Lung (tissue), 12 donors: Measurements from ENCODE around the gene GALR1. TPM values are rescaled to one million over a fixed set of nuclear protein-coding genes. Genes with fewer than 3 reads are reported as not detected.
"Not testable (repeated sequence)": the region's sequence is repeated elsewhere in the genome, so short reads cannot be mapped to it uniquely, and the experiment has no call there.

Source experiments
- ATAC-seq: fragments of 200-7000 bp; cut with Tn5 transposase; one replicate; pipeline ENCODE4 v1.9.1; 2020; ENCODE audit warnings: moderate number of reproducible peaks; ENCODE audit not compliant: insufficient read depth, low FRiP score
- DNase-seq, 3 donors: peaks; one replicate each; pipeline ENCODE4 v3.0.0-alpha.2; 2013 to 2017
- H3K27ac ChIP-seq, 2 donors: one replicate each; pipeline ENCODE4 v1.5.1; 2013; ENCODE audit warnings: mild to moderate bottlenecking in 2 of 2, moderate library complexity in 2 of 2, control low read depth in 1 of 2, inconsistent platforms in 1 of 2, low read depth in 1 of 2, low read length in 1 of 2
- H3K27me3 ChIP-seq, 3 donors: one replicate each; pipeline ENCODE4 v1.5.1; 2013; ENCODE audit warnings: low read length in 2 of 3; ENCODE audit not compliant: control insufficient read depth in 3 of 3, insufficient read depth in 3 of 3
- H3K36me3 ChIP-seq, 4 donors: one replicate each; pipeline ENCODE4 v1.5.1; 2013; ENCODE audit warnings: low read length in 4 of 4, mild to moderate bottlenecking in 1 of 4, moderate library complexity in 1 of 4; ENCODE audit not compliant: control insufficient read depth in 4 of 4, insufficient read depth in 4 of 4
- H3K4me1 ChIP-seq, 5 donors: one replicate each; pipeline ENCODE4 v1.5.1; 2013; ENCODE audit warnings: low read length in 5 of 5, mild to moderate bottlenecking in 2 of 5, moderate library complexity in 1 of 5; ENCODE audit not compliant: control insufficient read depth in 5 of 5, insufficient read depth in 5 of 5
- H3K4me3 ChIP-seq: one replicate; pipeline ENCODE4 v1.5.1; 2013; ENCODE audit warnings: mild to moderate bottlenecking, control low read depth, moderate library complexity
- H3K9ac ChIP-seq, 2 donors: one replicate each; pipeline ENCODE4 v1.5.1; 2013; ENCODE audit warnings: low read length in 2 of 2, control low read depth in 1 of 2; ENCODE audit not compliant: insufficient read depth in 1 of 2
- H3K9me3 ChIP-seq, 4 donors: one replicate each; pipeline ENCODE4 v1.5.1; 2013; ENCODE audit warnings: low read length in 3 of 4, mild to moderate bottlenecking in 1 of 4, moderate library complexity in 1 of 4; ENCODE audit not compliant: control insufficient read depth in 4 of 4, insufficient read depth in 3 of 4
- WGBS, 2 donors: extraction: QIAGEN DNeasy Blood & Tissue Kit; methylation state at CpG; one replicate each; pipeline ENCODE4 v1.1.7; 2013; 5-methylcytosine and 5-hydroxymethylcytosine counted together
- polyA plus RNA-seq, 2 donors: library from polyadenylated mRNA; stranded (reverse); fragments of 200-250 nt; gene quantifications; one replicate each; pipeline ENCODE4 v1.2.1, GENCODE V29; 2013
- total RNA-seq, 2 donors: library from RNA; depleted of rRNA in 1 of 2; stranded (reverse); fragments of >200 nt in 1 of 2; gene quantifications; one replicate each; pipeline ENCODE4 v1.2.1, GENCODE V29; 2014 to 2021
- TF ChIP-seq, protein P1 (sequence below): IDR thresholded peaks from 2 replicates; pipeline ENCODE4 v1.5.1; 2012; ENCODE audit warnings: mild to moderate bottlenecking; ENCODE audit errors: control extremely low read depth, extremely low read depth
- donor health status: control.
- donor health status: control.
- donor health status: Bipolar disorder and iron deficiency.
- donor health status: healthy.
- donor health status: DM: yes; HTN: yes; CAD: no.

GALR1 gene
- total and polyA plus RNA-seq, 4 donors, result under 0.01 to 0.03 TPM; not detected in 2

DNA sequence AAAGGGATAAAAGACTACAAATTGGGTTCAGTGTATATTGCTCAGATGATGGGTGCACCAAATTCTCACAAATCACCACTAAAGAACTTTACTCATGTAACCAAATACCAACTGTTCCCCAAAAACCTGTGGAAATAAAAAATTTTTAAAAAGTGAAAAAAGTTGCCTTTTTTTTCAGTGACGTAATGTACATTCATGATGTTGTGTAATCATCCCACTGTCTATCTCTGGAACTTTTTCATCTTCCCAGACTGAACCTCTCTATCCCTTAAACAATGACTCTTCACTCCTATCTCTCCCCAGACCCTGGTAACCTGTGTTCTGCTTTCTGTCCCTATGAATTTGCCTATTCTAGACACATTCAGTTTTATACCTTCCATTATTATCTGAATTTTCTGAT is 19.0 kb upstream of the GALR1 start:
- Histone ChIP-seq H3K4me3 (no peak overlapping the region), H3K27me3 (peaks cover 0 to under 1% (median 0%) of the 10 kb centered on the region in 3 donors), H3K9ac (no peak overlapping the region), H3K36me3 (no peaks in the 10 kb centered on the region), H3K4me1 (peaks cover 0 to 2% (median 0%) of the 10 kb centered on the region in 5 donors), H3K9me3 (peaks cover 0 to 3% (median 0%) of the 10 kb centered on the region in 4 donors), H3K27ac (no peak overlapping the region)
- WGBS, 2 donors, result 65 to 88% methylated on average over 1 of the region's 1 CpG
- no peak for DNase-seq
- ATAC-seq, result no peak
- TF ChIP-seq, protein P1, sequence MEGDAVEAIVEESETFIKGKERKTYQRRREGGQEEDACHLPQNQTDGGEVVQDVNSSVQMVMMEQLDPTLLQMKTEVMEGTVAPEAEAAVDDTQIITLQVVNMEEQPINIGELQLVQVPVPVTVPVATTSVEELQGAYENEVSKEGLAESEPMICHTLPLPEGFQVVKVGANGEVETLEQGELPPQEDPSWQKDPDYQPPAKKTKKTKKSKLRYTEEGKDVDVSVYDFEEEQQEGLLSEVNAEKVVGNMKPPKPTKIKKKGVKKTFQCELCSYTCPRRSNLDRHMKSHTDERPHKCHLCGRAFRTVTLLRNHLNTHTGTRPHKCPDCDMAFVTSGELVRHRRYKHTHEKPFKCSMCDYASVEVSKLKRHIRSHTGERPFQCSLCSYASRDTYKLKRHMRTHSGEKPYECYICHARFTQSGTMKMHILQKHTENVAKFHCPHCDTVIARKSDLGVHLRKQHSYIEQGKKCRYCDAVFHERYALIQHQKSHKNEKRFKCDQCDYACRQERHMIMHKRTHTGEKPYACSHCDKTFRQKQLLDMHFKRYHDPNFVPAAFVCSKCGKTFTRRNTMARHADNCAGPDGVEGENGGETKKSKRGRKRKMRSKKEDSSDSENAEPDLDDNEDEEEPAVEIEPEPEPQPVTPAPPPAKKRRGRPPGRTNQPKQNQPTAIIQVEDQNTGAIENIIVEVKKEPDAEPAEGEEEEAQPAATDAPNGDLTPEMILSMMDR, result no peak

DNA sequence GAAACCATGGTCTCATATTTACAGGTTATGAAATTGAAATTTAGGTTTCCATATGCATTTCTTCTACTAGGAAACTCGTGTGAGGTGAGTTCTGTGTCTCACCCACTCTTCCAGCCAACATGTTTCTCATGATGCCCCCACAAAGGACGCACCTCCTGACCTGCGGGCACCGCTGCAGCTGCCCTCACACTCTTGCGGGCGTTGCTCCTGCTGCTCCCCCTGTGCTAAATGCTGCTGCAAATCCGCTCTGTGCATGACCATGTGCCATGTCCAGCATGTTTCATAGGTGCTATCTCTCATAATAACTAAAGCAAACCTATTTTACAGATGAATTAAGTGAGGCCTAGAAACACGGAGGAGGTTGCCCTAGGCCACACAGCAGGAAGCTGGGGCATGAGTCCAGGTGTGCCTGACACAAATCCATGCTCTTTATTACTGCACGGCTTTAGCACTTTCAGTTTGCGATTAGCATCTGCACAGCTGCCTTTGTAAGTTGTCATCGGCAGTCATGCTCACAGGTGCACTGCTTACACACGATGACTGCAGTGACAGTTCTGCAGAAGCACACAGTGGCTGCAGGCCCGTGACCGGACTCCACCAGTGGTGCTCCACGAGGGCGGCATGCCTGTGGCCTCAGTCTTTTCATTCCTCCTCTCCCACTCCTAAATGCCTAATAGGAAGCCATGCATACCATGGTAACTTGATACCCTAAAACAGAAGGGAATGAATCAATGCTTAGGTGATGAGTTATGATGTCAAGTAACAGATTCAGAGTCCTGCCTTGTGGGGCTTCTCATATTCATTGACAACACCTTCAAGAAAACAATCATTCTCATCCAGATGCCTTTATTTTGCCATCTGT is 14.9 kb upstream of the GALR1 start:
- Histone ChIP-seq H3K9ac (no peak overlapping the region), H3K9me3 (peaks cover 0 to 13% (median 8%) of the 10 kb centered on the region in 4 donors), H3K27ac (no peak overlapping the region), H3K36me3 (no peaks in the 10 kb centered on the region), H3K4me3 (no peak overlapping the region), H3K4me1 (peaks cover 0 to 2% (median 0%) of the 10 kb centered on the region in 5 donors), H3K27me3 (no peaks in the 10 kb centered on the region)
- WGBS, 2 donors, result 91 to 92% methylated on average over 16 of the region's 16 CpGs
- DNase-seq (no peak), ATAC-seq (no peak)
- TF ChIP-seq, protein P1, result no peak

DNA sequence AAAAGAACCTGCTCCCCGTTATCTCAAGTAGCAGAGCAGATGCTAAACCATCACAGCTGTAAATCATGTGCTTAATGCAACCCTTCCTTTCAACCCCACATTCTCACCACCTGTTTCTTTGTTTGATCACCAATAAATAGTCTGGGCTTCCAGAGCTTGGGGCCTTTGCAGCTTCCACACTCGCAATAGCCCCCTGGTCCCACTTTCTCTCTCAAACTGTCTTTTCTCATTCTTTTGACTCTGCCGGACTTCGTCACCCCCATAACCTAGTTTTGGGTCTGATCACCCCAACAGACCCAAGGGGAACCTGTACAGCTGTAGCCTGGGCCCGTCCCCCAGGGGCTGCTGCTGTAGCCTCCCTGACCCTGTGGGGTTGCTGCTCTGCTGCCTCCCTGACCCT is 10.4 kb upstream of the GALR1 start:
- H3K36me3 ChIP-seq, H3K9ac ChIP-seq, DNase-seq, ATAC-seq, H3K27me3 ChIP-seq, H3K4me3 ChIP-seq, H3K4me1 ChIP-seq, H3K27ac ChIP-seq: not testable (repeated sequence)
- WGBS, 2 donors, result 94% methylated on average over 5 of the region's 5 CpGs
- peaks cover 0 to 25% (median 13%) of the 10 kb centered on the region in 4 donors for H3K9me3 ChIP-seq

DNA sequence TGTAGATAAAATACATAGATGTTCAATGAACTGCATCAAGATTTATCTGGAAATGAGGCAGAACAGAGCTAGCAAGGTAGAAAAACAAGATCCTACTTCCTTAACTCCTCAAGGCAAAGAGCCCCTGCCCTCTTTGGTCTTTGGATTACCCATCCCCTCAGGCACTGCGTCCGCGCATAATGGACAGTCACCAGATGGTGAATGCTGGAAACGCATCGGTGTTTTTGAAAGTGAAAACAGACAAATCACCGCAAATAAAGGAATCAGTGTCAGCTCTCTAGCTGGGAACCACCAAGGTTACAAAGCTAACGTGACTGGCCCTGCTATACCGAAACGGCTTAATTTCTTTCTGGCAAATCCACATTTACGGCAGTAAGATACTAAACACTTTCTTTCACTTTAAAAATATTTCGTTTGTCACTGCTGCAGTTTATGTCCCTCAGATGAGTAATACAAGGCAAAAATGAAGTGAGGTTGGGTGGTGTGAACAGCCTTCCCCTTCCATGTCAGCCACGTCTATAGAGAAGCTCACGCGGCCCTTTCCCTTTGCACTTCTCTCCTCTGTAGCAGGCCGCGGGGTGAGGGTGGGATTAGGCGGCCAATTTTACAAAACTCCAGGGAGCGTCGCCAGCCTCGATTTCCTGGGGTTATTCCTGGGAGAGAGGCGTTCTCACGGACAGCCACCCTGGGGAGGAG is 627 bp upstream of the GALR1 start:
- H3K27ac ChIP-seq, result no peak overlapping the region
- no peak overlapping the region for H3K4me3 ChIP-seq
- ATAC-seq, result no peak
- 6 to 7% methylated on average over 22 of the region's 22 CpGs for WGBS, 2 donors
- no peak overlapping the region for H3K9ac ChIP-seq
- TF ChIP-seq, protein P1, result no peak
- DNase-seq, result no peak
- H3K36me3 ChIP-seq, result no peaks in the 10 kb centered on the region
- H3K4me1 ChIP-seq, result peaks cover 0 to 16% (median 0%) of the 10 kb centered on the region in 5 donors
- peaks cover 33 to 46% (median 39%) of the 10 kb centered on the region in 3 donors for H3K27me3 ChIP-seq
- peaks cover 0 to 8% (median 3%) of the 10 kb centered on the region in 4 donors for H3K9me3 ChIP-seq
